Esophagus muscularis mucosa (tissue), 3 donors: ENCODE data around the gene UGT1A7.

Experiments
- CTCF ChIP-seq, 3 experiments: fragments of 200-600 bp in 2 of 3; fragments of 450-650 bp in 1 of 3; sonication (generic) in 2 of 3; IDR thresholded peaks; one replicate each; pipeline ENCODE4 v1.5.1; 2017 to 2019; ENCODE audit warnings: antibody characterized with exemption in 3 of 3, mild to moderate bottlenecking in 2 of 3, moderate library complexity in 1 of 3
- POLR2A ChIP-seq: fragments of 450-650 bp; IDR thresholded peaks from one replicate; pipeline ENCODE4 v1.6.1; 2017; ENCODE audit warnings: antibody characterized with exemption, moderate library complexity, mild to moderate bottlenecking, low read depth

GRCh38 chr2:233810385-233810784 is 128.7 kb downstream of the UGT1A7 start:
- no peak for TF ChIP-seq POLR2A
- no peak for TF ChIP-seq CTCF (IDR thresholded peaks at IDR 0.05)
